Measurements from ENCODE around the gene MSN.
"Not testable (repeated sequence)": the region's sequence is repeated elsewhere in the genome, so short reads cannot be mapped to it uniquely, and the experiment has no call there.

The MSN gene

GRCh38 chrX:65635378-65635777 is 32.1 kb upstream of the MSN start:
- no peaks in the 10 kb centered on the region for H3K27me3 ChIP-seq (ENCODE audit: insufficient read depth, low read depth)
- H3K79me2 ChIP-seq (ENCODE audit: insufficient read depth, low read depth), result no peaks in the 10 kb centered on the region
- no peak overlapping the region for H3K4me2 ChIP-seq
- H3K36me3 ChIP-seq (ENCODE audit: insufficient read depth), result no peaks in the 10 kb centered on the region
- no peak overlapping the region for H3K27ac ChIP-seq
- no peaks in the 10 kb centered on the region for H4K20me1 ChIP-seq (ENCODE audit: insufficient read depth)
- no peaks in the 10 kb centered on the region for H3K4me1 ChIP-seq (ENCODE audit: low read depth, poor library complexity, severe bottlenecking)
- no peak overlapping the region for H2AFZ ChIP-seq (ENCODE audit: low read depth)
- no peak for TF ChIP-seq CTCF (conservative IDR thresholded peaks at IDR 0.05; ENCODE audit: low read depth, low read length)
- no peak overlapping the region for H3K9ac ChIP-seq
- H3K4me3 ChIP-seq (IDR thresholded peaks at IDR 0.05; ENCODE audit: insufficient read depth, low read depth, low read length), result no peak overlapping the region

- Histone ChIP-seq H2AFZ (ENCODE audit: low read depth) (no peak overlapping the region), H3K36me3 (ENCODE audit: insufficient read depth) (no peaks in the 10 kb centered on the region), H3K9ac (no peak overlapping the region), H3K79me2 (ENCODE audit: insufficient read depth, low read depth) (no peaks in the 10 kb centered on the region), H3K4me2 (no peak overlapping the region), H3K27me3 (ENCODE audit: insufficient read depth, low read depth) (no peaks in the 10 kb centered on the region), H3K4me3 (IDR thresholded peaks at IDR 0.05; ENCODE audit: insufficient read depth, low read depth, low read length) (no peak overlapping the region), H3K4me1 (ENCODE audit: low read depth, poor library complexity, severe bottlenecking) (no peaks in the 10 kb centered on the region), H4K20me1 (ENCODE audit: insufficient read depth) (no peaks in the 10 kb centered on the region), H3K27ac (no peak overlapping the region)
- TF ChIP-seq CTCF (conservative IDR thresholded peaks at IDR 0.05; ENCODE audit: low read depth, low read length), result no peak
Measured at GRCh38 chrX:65635822-65636221, 31.6 kb upstream of the MSN start.

- not testable (repeated sequence) for H3K4me3 ChIP-seq (IDR thresholded peaks at IDR 0.05; ENCODE audit: insufficient read depth, low read depth, low read length); H3K79me2 ChIP-seq (ENCODE audit: insufficient read depth, low read depth); H4K20me1 ChIP-seq (ENCODE audit: insufficient read depth); H3K27me3 ChIP-seq (ENCODE audit: insufficient read depth, low read depth); H3K9ac ChIP-seq; H3K4me1 ChIP-seq (ENCODE audit: low read depth, poor library complexity, severe bottlenecking); H3K36me3 ChIP-seq (ENCODE audit: insufficient read depth); H2AFZ ChIP-seq (ENCODE audit: low read depth); H3K27ac ChIP-seq; H3K4me2 ChIP-seq
Measured at GRCh38 chrX:65636261-65636660, 31.2 kb upstream of the MSN start.

GRCh38 chrX:65637335-65637734 is 30.1 kb upstream of the MSN start:
- no peak for TF ChIP-seq CTCF (conservative IDR thresholded peaks at IDR 0.05; ENCODE audit: low read depth, low read length)
- no peak overlapping the region for H3K27ac ChIP-seq
- H3K9ac ChIP-seq, result no peak overlapping the region
- no peak overlapping the region for H3K4me3 ChIP-seq (IDR thresholded peaks at IDR 0.05; ENCODE audit: insufficient read depth, low read depth, low read length)
- no peak overlapping the region for H3K4me2 ChIP-seq
- no peaks in the 10 kb centered on the region for H3K4me1 ChIP-seq (ENCODE audit: low read depth, poor library complexity, severe bottlenecking)
- H3K36me3 ChIP-seq (ENCODE audit: insufficient read depth), result no peaks in the 10 kb centered on the region
- no peak overlapping the region for H2AFZ ChIP-seq (ENCODE audit: low read depth)
- no peaks in the 10 kb centered on the region for H3K79me2 ChIP-seq (ENCODE audit: insufficient read depth, low read depth)
- H4K20me1 ChIP-seq (ENCODE audit: insufficient read depth), result no peaks in the 10 kb centered on the region
- H3K27me3 ChIP-seq (ENCODE audit: insufficient read depth, low read depth), result no peaks in the 10 kb centered on the region

GRCh38 chrX:65642914-65643491 is 24.5 kb upstream of the MSN start:
- Histone ChIP-seq H3K27me3 (ENCODE audit: insufficient read depth, low read depth) (no peaks in the 10 kb centered on the region), H3K4me1 (ENCODE audit: low read depth, poor library complexity, severe bottlenecking) (no peaks in the 10 kb centered on the region), H3K4me2 (no peak overlapping the region), H3K79me2 (ENCODE audit: insufficient read depth, low read depth) (no peaks in the 10 kb centered on the region), H3K9ac (no peak overlapping the region), H4K20me1 (ENCODE audit: insufficient read depth) (no peaks in the 10 kb centered on the region), H3K36me3 (ENCODE audit: insufficient read depth) (no peaks in the 10 kb centered on the region), H3K4me3 (IDR thresholded peaks at IDR 0.05; ENCODE audit: insufficient read depth, low read depth, low read length) (no peak overlapping the region), H2AFZ (ENCODE audit: low read depth) (no peak overlapping the region), H3K27ac (no peak overlapping the region)
- no peak for TF ChIP-seq CTCF (conservative IDR thresholded peaks at IDR 0.05; ENCODE audit: low read depth, low read length)

All from KMS-11 (cell line).